Colonic mucosa (tissue), 4 donors: ENCODE measurements around the gene CTIF. TPM values are rescaled to one million over a fixed set of nuclear protein-coding genes. Genes with fewer than 3 reads are reported as not detected.

Experiments
- DNase-seq: peaks from one replicate; pipeline ENCODE4 v3.0.0-alpha.2; 2020
- H3K27ac ChIP-seq: fragments of 200-600 bp; one replicate; pipeline ENCODE4 v1.8.0; 2021
- H3K27me3 ChIP-seq: fragments of 200-600 bp; one replicate; pipeline ENCODE4 v1.8.0; 2021
- H3K36me3 ChIP-seq: fragments of 200-600 bp; one replicate; pipeline ENCODE4 v1.8.0; 2021
- H3K4me1 ChIP-seq: fragments of 200-600 bp; one replicate; pipeline ENCODE4 v1.8.0; 2021; ENCODE audit warnings: mild to moderate bottlenecking
- H3K4me3 ChIP-seq: fragments of 200-600 bp; one replicate; pipeline ENCODE4 v1.8.0; 2021
- H3K9ac ChIP-seq, 2 donors: one replicate each; pipeline ENCODE4 v1.7.0; 2013; ENCODE audit warnings: control low read depth in 2 of 2, low read depth in 2 of 2, low read length in 2 of 2
- H3K9me3 ChIP-seq: fragments of 200-600 bp; one replicate; pipeline ENCODE4 v1.8.0; 2021
- intact Hi-C: fragments of 100-400 bp; cut with DNase I; formaldehyde crosslinking; loops from one replicate; pipeline ENCODE4 v1.14.1; 2022
- total RNA-seq, 2 donors: library from RNA; stranded (reverse); fragmentation: NEBNext Ultra II Directional in 1 of 2; extraction: Animal tissue kit (Norgen Biotek cat#: 25700) in 1 of 2; gene quantifications; one replicate each; pipeline ENCODE4 v1.2.1, GENCODE V29; 2021
- TF ChIP-seq, protein P1 (sequence below): fragments of 200-600 bp; IDR thresholded peaks from one replicate; pipeline ENCODE4 v1.8.0; 2022; ENCODE audit warnings: antibody characterized with exemption, mild to moderate bottlenecking
- donor health status: healthy.
- donor health status: DM: no; HTN: no; CAD: no.
- donor health status: DM: no; HTN: no; CAD: no.

Gene CTIF
- total RNA-seq, 2 donors from 2014 or later, result 13.0 to 16.7 TPM

DNA sequence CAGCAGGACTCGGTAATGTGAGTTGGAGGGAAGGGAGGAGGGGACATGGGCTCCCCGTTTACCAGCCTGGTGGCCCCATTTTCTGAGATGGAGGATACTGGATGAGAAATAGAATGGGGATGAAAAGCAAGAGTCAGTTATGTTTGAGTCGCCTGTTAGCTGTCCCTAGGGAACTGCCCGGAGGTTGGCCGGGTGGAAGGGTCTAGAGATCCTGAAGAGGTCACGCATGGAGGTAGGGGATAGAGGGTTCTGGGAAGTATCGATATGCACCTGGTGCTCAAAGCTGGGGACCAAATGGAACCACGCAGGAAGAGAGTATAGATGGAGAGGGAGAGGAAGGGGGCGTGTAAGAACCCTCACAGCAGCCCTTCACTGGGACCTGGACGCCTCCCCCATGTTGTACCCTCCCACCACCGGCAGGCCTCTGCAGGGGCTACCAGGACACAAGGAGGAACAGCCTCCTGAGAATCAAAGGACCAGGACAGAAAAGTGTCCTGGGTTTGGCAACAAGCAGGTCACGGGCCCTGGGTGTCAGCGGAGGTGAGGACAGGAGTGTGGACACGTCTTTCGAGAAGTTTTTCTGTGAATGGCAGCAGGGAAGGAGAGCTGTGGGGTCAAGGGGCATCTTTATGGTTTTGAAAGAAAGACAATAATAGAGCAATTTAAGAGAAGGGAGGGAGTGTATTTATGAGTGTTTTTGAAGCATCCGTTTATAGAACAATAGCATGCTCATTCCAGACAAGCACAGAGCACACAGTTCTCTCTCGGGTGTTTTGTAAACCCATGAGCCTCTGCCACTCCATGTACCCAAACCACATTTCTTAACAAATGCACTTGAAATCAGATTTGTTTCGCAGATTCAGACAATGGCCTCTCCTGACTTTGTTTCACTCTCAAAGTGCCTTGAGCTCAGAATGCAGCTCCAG is 279.8 kb downstream of the CTIF start:
- no peak overlapping the region for H3K27ac ChIP-seq
- intact Hi-C loops, result no loop called here
- TF ChIP-seq, protein P1, sequence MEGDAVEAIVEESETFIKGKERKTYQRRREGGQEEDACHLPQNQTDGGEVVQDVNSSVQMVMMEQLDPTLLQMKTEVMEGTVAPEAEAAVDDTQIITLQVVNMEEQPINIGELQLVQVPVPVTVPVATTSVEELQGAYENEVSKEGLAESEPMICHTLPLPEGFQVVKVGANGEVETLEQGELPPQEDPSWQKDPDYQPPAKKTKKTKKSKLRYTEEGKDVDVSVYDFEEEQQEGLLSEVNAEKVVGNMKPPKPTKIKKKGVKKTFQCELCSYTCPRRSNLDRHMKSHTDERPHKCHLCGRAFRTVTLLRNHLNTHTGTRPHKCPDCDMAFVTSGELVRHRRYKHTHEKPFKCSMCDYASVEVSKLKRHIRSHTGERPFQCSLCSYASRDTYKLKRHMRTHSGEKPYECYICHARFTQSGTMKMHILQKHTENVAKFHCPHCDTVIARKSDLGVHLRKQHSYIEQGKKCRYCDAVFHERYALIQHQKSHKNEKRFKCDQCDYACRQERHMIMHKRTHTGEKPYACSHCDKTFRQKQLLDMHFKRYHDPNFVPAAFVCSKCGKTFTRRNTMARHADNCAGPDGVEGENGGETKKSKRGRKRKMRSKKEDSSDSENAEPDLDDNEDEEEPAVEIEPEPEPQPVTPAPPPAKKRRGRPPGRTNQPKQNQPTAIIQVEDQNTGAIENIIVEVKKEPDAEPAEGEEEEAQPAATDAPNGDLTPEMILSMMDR, result no peak
- H3K4me3 ChIP-seq, result no peak overlapping the region
- H3K9ac ChIP-seq, result no peak overlapping the region
- no peaks in the 10 kb centered on the region for H3K27me3 ChIP-seq
- DNase-seq, result no peak
- H3K36me3 ChIP-seq, result no peaks in the 10 kb centered on the region
- H3K4me1 ChIP-seq, result peaks cover 5% of the 10 kb centered on the region
- H3K9me3 ChIP-seq, result no peaks in the 10 kb centered on the region

DNA sequence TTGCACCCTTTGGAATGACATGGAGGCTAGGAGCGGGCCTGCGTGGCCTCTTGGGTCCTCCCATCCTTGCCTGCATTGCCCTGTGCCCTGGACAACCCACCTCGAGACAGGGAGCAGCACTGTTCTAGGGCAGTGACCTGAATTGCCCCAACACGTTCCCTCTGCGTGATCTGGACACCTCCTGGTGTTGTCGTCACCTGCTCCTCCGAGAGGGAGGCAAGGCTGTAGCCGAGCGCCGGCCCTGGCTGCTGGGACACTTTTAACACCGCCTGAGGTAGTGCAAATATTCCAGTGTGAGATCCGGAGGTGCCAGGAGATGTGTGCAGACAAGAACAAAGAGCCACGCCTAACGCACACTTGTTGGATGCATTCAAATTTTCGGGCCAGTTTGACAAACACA is 280.4 kb downstream of the CTIF start:
- Histone ChIP-seq H3K4me1 (peaks cover 5% of the 10 kb centered on the region), H3K9me3 (no peaks in the 10 kb centered on the region), H3K36me3 (no peaks in the 10 kb centered on the region), H3K27ac (no peak overlapping the region), H3K27me3 (no peaks in the 10 kb centered on the region), H3K9ac (no peak overlapping the region), H3K4me3 (no peak overlapping the region)
- TF ChIP-seq, protein P1, result no peak
- DNase-seq, result no peak
- intact Hi-C loops, result no loop called here

DNA sequence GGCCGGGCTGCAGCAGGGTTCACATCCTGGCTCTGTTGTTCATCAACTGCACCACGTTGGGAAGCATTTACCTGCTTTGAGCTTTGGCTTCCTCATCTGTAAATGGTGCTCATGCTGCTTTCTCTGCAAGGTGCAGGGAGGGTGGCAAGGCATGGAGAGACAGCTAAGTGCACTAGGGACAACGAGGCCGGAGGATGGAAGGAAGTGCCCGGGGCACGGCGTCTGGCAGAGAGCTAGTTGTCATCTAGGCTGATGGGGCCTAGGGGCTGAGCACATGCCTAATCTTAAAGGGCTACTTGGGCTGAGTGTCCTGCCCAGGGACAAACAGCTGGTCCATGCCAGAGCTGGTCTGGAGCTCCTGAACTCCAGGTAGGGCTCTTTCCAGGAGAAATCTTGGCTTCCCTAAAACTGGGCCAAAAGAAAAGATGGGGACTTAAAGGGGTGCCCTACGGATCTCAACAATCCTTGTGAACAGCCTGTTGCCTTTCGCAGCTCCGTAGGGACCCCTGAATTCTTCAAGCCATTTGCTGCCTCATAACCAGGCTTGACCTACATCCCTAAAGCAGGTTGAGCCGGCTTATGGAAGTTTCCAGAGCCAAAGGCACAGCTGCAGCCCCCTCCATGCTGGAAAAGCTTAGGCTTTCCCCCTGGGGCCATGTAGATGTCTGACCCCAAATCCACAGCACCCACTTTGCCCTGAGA is 281.1 kb downstream of the CTIF start:
- intact Hi-C loops, result no loop called here
- Histone ChIP-seq H3K4me1 (peaks cover 5% of the 10 kb centered on the region), H3K36me3 (no peaks in the 10 kb centered on the region), H3K27me3 (no peaks in the 10 kb centered on the region), H3K4me3 (no peak overlapping the region), H3K27ac (no peak overlapping the region), H3K9ac (no peak overlapping the region), H3K9me3 (no peaks in the 10 kb centered on the region)
- TF ChIP-seq, protein P1, result no peak
- DNase-seq, result no peak

DNA sequence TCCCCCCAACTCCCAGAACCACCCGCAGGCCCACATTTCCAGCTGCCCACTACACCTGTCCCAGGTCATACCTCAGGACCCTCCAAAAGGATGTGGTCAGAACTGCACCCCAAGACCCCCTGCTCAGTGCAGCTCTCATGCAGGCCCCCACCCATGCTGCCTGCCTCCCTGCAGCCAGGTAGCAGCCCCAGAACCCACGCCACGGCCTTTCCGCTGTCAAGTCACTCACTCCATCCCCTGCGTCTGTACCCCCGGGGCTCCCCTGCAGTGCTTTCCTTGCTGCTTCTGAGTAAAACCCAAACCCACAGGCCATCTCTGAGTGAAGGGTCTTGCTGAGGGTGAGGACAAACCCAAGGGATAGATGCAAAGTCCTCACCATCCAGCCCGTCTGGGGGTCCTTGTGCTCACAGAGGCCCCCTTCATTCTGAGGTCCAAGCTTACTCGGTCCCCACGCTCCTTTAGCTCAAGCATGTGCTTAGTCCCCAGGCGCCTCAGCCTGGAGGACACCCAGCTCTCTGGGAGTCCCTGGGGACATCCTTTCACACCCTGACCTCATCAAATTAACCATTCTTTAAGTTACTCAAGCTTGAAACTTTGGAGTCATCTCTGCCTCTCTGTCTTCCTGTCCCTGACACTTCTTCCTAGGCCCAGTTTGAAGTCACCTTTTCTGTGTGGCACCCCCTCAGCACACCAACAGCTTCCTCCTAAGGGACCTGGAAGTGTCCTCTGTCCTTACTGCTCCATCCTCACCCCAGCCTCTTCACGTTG is 281.8 kb downstream of the CTIF start:
- Histone ChIP-seq H3K4me1 (peaks cover 5% of the 10 kb centered on the region), H3K27me3 (no peaks in the 10 kb centered on the region), H3K9me3 (no peaks in the 10 kb centered on the region), H3K4me3 (no peak overlapping the region), H3K27ac (no peak overlapping the region), H3K36me3 (no peaks in the 10 kb centered on the region), H3K9ac (no peak overlapping the region)
- no peak for DNase-seq
- TF ChIP-seq, protein P1, result no peak
- intact Hi-C loops, result no loop called here

DNA sequence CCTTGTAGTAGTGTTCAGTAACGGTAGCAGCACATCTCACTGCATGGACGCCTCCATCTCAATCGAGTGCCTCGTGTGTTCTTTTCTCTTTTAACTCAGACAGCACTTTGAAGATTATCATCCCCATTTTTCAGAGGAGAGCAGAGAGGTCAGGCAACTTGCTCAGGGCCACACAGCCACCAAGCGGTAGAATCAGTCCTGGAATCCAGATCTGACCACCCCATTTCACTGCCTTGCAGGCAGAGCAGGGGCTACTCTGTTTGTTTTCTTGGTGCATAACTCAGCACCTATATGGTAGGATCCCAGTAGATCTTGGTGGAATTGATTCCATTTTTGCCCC is 282.4 kb downstream of the CTIF start:
- no peak overlapping the region for H3K4me3 ChIP-seq
- intact Hi-C loops, result no loop called here
- peaks cover 5% of the 10 kb centered on the region for H3K4me1 ChIP-seq
- no peak overlapping the region for H3K9ac ChIP-seq
- TF ChIP-seq, protein P1, result no peak
- DNase-seq, result no peak
- H3K36me3 ChIP-seq, result no peaks in the 10 kb centered on the region
- H3K27me3 ChIP-seq, result no peaks in the 10 kb centered on the region
- no peaks in the 10 kb centered on the region for H3K9me3 ChIP-seq
- no peak overlapping the region for H3K27ac ChIP-seq
